HG03095 (cell line): Measurements from ENCODE around the gene ATAD5.
"Not testable (repeated sequence)": the region's sequence is repeated elsewhere in the genome, so short reads cannot be mapped to it uniquely, and the experiment has no call there.

Experiments used
- ATAC-seq: cut with Tn5 transposase; IDR thresholded peaks from one replicate; pipeline ENCODE4 v1.9.1; 2021; ENCODE audit warnings: moderate library complexity; ENCODE audit not compliant: unreplicated experiment

ATAD5 gene

GRCh38 chr17:30831663-30832437 is at the start of gene ATAD5:
TSS of gene ATAD5 (plus strand) at chr17:30831966. CDS start at chr17:30832348, 382 bp downstream.
- ATAC-seq, result peak; percentile 80

GRCh38 chr17:30782206-30782605 is 49.6 kb upstream of the ATAD5 start:
- ATAC-seq, result no peak

GRCh38 chr17:30788918-30789317 is 42.8 kb upstream of the ATAD5 start:
- ATAC-seq, result no peak

GRCh38 chr17:30790279-30790678 is 41.5 kb upstream of the ATAD5 start:
- ATAC-seq, result no peak

- no peak for ATAC-seq
These were observed 38.3 kb upstream of the ATAD5 start for GRCh38 chr17:30793282-30793977.

GRCh38 chr17:30794372-30794771 is 37.4 kb upstream of the ATAD5 start:
- ATAC-seq, result no peak

- ATAC-seq, result no peak
These were observed 35.8 kb upstream of the ATAD5 start for GRCh38 chr17:30796016-30796415.

GRCh38 chr17:30801671-30802070 is 30.1 kb upstream of the ATAD5 start:
- ATAC-seq, result no peak

GRCh38 chr17:30805944-30806456 is 25.8 kb upstream of the ATAD5 start:
- no peak for ATAC-seq

GRCh38 chr17:30807896-30808295 is 23.9 kb upstream of the ATAD5 start:
- no peak for ATAC-seq

GRCh38 chr17:30808785-30809286 is 22.9 kb upstream of the ATAD5 start:
- peak; percentile 79 for ATAC-seq

- ATAC-seq, result no peak
These were observed 21.9 kb upstream of the ATAD5 start for GRCh38 chr17:30809867-30810266.

- ATAC-seq, result no peak
These were observed 19.3 kb upstream of the ATAD5 start for GRCh38 chr17:30812218-30813177.

- ATAC-seq, result not testable (repeated sequence)
These were observed 17.5 kb upstream of the ATAD5 start for GRCh38 chr17:30814236-30814635.

- ATAC-seq, result not testable (repeated sequence)
These were observed 16.9 kb upstream of the ATAD5 start for GRCh38 chr17:30814860-30815259.

- no peak for ATAC-seq
These were observed 15.6 kb upstream of the ATAD5 start for GRCh38 chr17:30816165-30816564.

GRCh38 chr17:30819971-30820705 is 11.6 kb upstream of the ATAD5 start:
- ATAC-seq, result no peak

GRCh38 chr17:30821871-30822723 is 9.7 kb upstream of the ATAD5 start:
- no peak for ATAC-seq

- ATAC-seq, result not testable (repeated sequence)
These were observed 8.8 kb upstream of the ATAD5 start for GRCh38 chr17:30822919-30823318.
